ENCODE results near the gene ARHGEF19.

- TF ChIP-seq CTCF (IDR thresholded peaks at IDR 0.05; ENCODE audit: insufficient read depth, low read depth, low read length) (no peak), EZH2 (IDR thresholded peaks at IDR 0.05; ENCODE audit: insufficient read depth, low read length) (no peak)
Observed at GRCh38 chr1:16219968-16220500, 7.6 kb upstream of the ARHGEF19 start.
